ENCODE measurements around the gene ZNF513. TPM values are rescaled to one million over a fixed set of nuclear protein-coding genes. Genes with fewer than 3 reads are reported as not detected.
A peak's percentile ranks its signal among the peaks of the same experiment; 100 is the strongest.

ZNF513 gene
- total RNA-seq, 1 donor from 2014 or later: 27.9 TPM

- Mint-ChIP-seq H3K36me3 (ENCODE audit: low read depth) (no peaks in the 10 kb centered on the region), H3K27me3 (ENCODE audit: low read depth) (no peaks in the 10 kb centered on the region), H3K27ac (ENCODE audit: unreplicated experiment) (no peak overlapping the region), H3K4me1 (peaks cover 6% of the 10 kb centered on the region), H3K4me3 (no peak overlapping the region), H3K9me3 (no peaks in the 10 kb centered on the region)
- no peak for DNase-seq (ENCODE audit: low read depth, low spot score)
- no peak for TF ChIP-seq CTCF (conservative IDR thresholded peaks at IDR 0.05)
These were observed 32.9 kb downstream of the ZNF513 start for GRCh38 chr2:27347641-27348040.

GRCh38 chr2:27336173-27336572 is 44.4 kb downstream of the ZNF513 start:
- no peak for TF ChIP-seq CTCF (conservative IDR thresholded peaks at IDR 0.05)
- Mint-ChIP-seq H3K27ac (ENCODE audit: unreplicated experiment) (no peak overlapping the region), H3K4me1 (no peaks in the 10 kb centered on the region), H3K27me3 (ENCODE audit: low read depth) (no peaks in the 10 kb centered on the region), H3K36me3 (ENCODE audit: low read depth) (peaks cover 14% of the 10 kb centered on the region), H3K4me3 (no peak overlapping the region), H3K9me3 (no peaks in the 10 kb centered on the region)
- no peak for DNase-seq (ENCODE audit: low read depth, low spot score)

- no peaks in the 10 kb centered on the region for H3K27me3 Mint-ChIP-seq (ENCODE audit: low read depth)
- no peaks in the 10 kb centered on the region for H3K9me3 Mint-ChIP-seq
- H3K4me1 Mint-ChIP-seq: no peaks in the 10 kb centered on the region
- peaks cover 15% of the 10 kb centered on the region for H3K36me3 Mint-ChIP-seq (ENCODE audit: low read depth)
- DNase-seq (ENCODE audit: low read depth, low spot score): no peak
- no peak overlapping the region for H3K4me3 Mint-ChIP-seq
- no peak for TF ChIP-seq CTCF (conservative IDR thresholded peaks at IDR 0.05)
- H3K27ac Mint-ChIP-seq (ENCODE audit: unreplicated experiment): peak overlapping the region; percentile 24
These were observed 45.2 kb downstream of the ZNF513 start for GRCh38 chr2:27335311-27335710.

Other genes with a start within 250 kb of the ZNF513 start
- 52.5 and 56.3 TPM in 2 replicates for gene PREB, start 246.1 kb downstream of the ZNF513 start, total RNA-seq
- not detected in 2 replicates for gene PRR30, start 241.3 kb downstream of the ZNF513 start, total RNA-seq
- gene TCF23, start 231.7 kb downstream of the ZNF513 start, total RNA-seq: not detected in 2 replicates
- 86.3 and 86.6 TPM in 2 replicates for gene ATRAID, start 168.7 kb downstream of the ZNF513 start, total RNA-seq
- gene SLC5A6, start 168.5 kb downstream of the ZNF513 start, total RNA-seq: 129 and 140 TPM in 2 replicates
- gene CAD, start 163.4 kb downstream of the ZNF513 start, total RNA-seq: 117 and 127 TPM in 2 replicates
- 0.48 and 0.93 TPM in 2 replicates for gene SLC30A3, start 117.7 kb downstream of the ZNF513 start, total RNA-seq
- gene DNAJC5G, start 105.3 kb downstream of the ZNF513 start, total RNA-seq: not detected in 2 replicates
- not detected in 2 replicates for gene TRIM54, start 98.3 kb downstream of the ZNF513 start, total RNA-seq
- gene UCN, start 72.3 kb downstream of the ZNF513 start, total RNA-seq: 1.6 and 1.9 TPM in 2 replicates
- 84.5 and 90.7 TPM in 2 replicates for gene MPV17, start 57.6 kb downstream of the ZNF513 start, total RNA-seq
- gene GTF3C2, start 24.0 kb downstream of the ZNF513 start, total RNA-seq: 109 and 114 TPM in 2 replicates
- gene EIF2B4, start 10.4 kb downstream of the ZNF513 start, total RNA-seq: 72.5 TPM in 2 replicates
- gene SNX17, start 10.1 kb downstream of the ZNF513 start, total RNA-seq: 104 and 109 TPM in 2 replicates
- gene PPM1G, start 28.9 kb upstream of the ZNF513 start, total RNA-seq: 157 and 163 TPM in 2 replicates
- 107 TPM in 2 replicates for gene NRBP1, start 47.9 kb upstream of the ZNF513 start, total RNA-seq
- gene KRTCAP3, start 61.6 kb upstream of the ZNF513 start, total RNA-seq: 5.5 and 6.9 TPM in 2 replicates
- gene IFT172, start 109.0 kb upstream of the ZNF513 start, total RNA-seq: 37.0 and 38.4 TPM in 2 replicates
- gene FNDC4, start 114.5 kb upstream of the ZNF513 start, total RNA-seq: 14.2 and 17.4 TPM in 2 replicates
- 0.42 TPM in 1 of 2 replicates, not detected in the other for gene GCKR, start 116.1 kb upstream of the ZNF513 start, total RNA-seq
- 58.2 and 63.3 TPM in 2 replicates for gene ZNF512, start 202.3 kb upstream of the ZNF513 start, total RNA-seq
- gene CCDC121, start 248.3 kb upstream of the ZNF513 start, total RNA-seq: 5.8 and 6.0 TPM in 2 replicates
- gene GPN1, start 248.3 kb upstream of the ZNF513 start, total RNA-seq: 46.1 and 48.3 TPM in 2 replicates